GM23338 (cell line): ENCODE measurements around the gene ACBD7. TPM values are rescaled to one million over a fixed set of nuclear protein-coding genes. Genes with fewer than 3 reads are reported as not detected.

Source experiments
- ATAC-seq: fragments of 200-7000 bp; cut with Tn5 transposase; 3 replicates; pipeline ENCODE4 v1.9.1; 2020
- DNase-seq: peaks from one replicate; pipeline ENCODE4 v3.0.0-alpha.2; 2015; ENCODE audit warnings: low spot score
- H2AFZ ChIP-seq: fragments of 200-600 bp; sonication (generic); 2 replicates; pipeline ENCODE4 v1.8.0; 2016; ENCODE audit warnings: antibody characterized with exemption, mild to moderate bottlenecking, moderate library complexity
- H3F3A ChIP-seq: fragments of 200-600 bp; sonication (generic); replicated peaks from 2 replicates; pipeline ENCODE4 v1.8.0; 2017; ENCODE audit warnings: antibody characterized with exemption, mixed run types, low read depth
- H3K27ac ChIP-seq: fragments of 200-600 bp; sonication (generic); 2 replicates; pipeline ENCODE4 v1.6.1; 2016; ENCODE audit warnings: low read depth
- H3K27me3 ChIP-seq: fragments of 200-600 bp; sonication (generic); 2 replicates; pipeline ENCODE4 v1.8.0; 2016; ENCODE audit warnings: mild to moderate bottlenecking, mixed run types, moderate library complexity; ENCODE audit not compliant: insufficient read depth
- H3K36me3 ChIP-seq: fragments of 200-600 bp; sonication (generic); 2 replicates; pipeline ENCODE4 v1.8.0; 2016; ENCODE audit warnings: mild to moderate bottlenecking; ENCODE audit not compliant: insufficient read depth
- H3K4me1 ChIP-seq: fragments of 200-600 bp; sonication (generic); 2 replicates; pipeline ENCODE4 v1.8.0; 2016; ENCODE audit warnings: mild to moderate bottlenecking, moderate library complexity; ENCODE audit not compliant: insufficient read depth
- H3K4me2 ChIP-seq: fragments of 200-600 bp; sonication (generic); 2 replicates; pipeline ENCODE4 v1.7.1; 2017; ENCODE audit warnings: mixed run types
- H3K4me3 ChIP-seq: fragments of 200-600 bp; sonication (generic); 2 replicates; pipeline ENCODE4 v1.6.1; 2016; ENCODE audit warnings: mixed run types
- H3K79me2 ChIP-seq: fragments of 200-600 bp; sonication (generic); replicated peaks from 2 replicates; pipeline ENCODE4 v1.8.0; 2017; ENCODE audit warnings: mild to moderate bottlenecking; ENCODE audit not compliant: insufficient read depth
- H3K9me2 ChIP-seq: fragments of 200-600 bp; sonication (generic); 2 replicates; pipeline ENCODE4 v1.8.0; 2017; ENCODE audit not compliant: insufficient read depth
- H4K20me1 ChIP-seq: fragments of 200-600 bp; sonication (generic); replicated peaks from 2 replicates; pipeline ENCODE4 v1.8.0; 2017; ENCODE audit warnings: mild to moderate bottlenecking; ENCODE audit not compliant: insufficient read depth
- H3K27ac Mint-ChIP-seq: 2 replicates; pipeline ENCODE4 v1.8.0; 2020; ENCODE audit warnings: inconsistent platforms, mild to moderate bottlenecking, moderate library complexity, mixed read lengths
- H3K27me3 Mint-ChIP-seq: 3 replicates; pipeline ENCODE4 v1.8.0; 2022; ENCODE audit warnings: low read depth, mild to moderate bottlenecking, moderate library complexity, mixed read lengths, inconsistent platforms; ENCODE audit not compliant: insufficient read depth, poor library complexity
- H3K36me3 Mint-ChIP-seq: 3 replicates; pipeline ENCODE4 v1.8.0; 2021; ENCODE audit warnings: low read depth, mild to moderate bottlenecking, inconsistent platforms, moderate library complexity, mixed read lengths
- H3K4me1 Mint-ChIP-seq: 3 replicates; pipeline ENCODE4 v1.8.0; 2020; ENCODE audit warnings: mild to moderate bottlenecking, inconsistent platforms, mixed read lengths
- H3K4me3 Mint-ChIP-seq: 3 replicates; pipeline ENCODE4 v1.8.0; 2021; ENCODE audit warnings: moderate library complexity, mild to moderate bottlenecking, inconsistent platforms, mixed read lengths
- H3K9me3 Mint-ChIP-seq: 3 replicates; pipeline ENCODE4 v1.8.0; 2020; ENCODE audit warnings: moderate library complexity, mild to moderate bottlenecking, inconsistent platforms, mixed read lengths
- CREB1 ChIP-seq: fragments of 250-450 bp; sonication (Bioruptor Pico); IDR thresholded peaks from 2 replicates; pipeline ENCODE4 v1.5.0; 2020; ENCODE audit warnings: low read depth, mild to moderate bottlenecking, moderate library complexity
- EZH2phosphoT487 ChIP-seq: fragments of 200-600 bp; sonication (generic); IDR thresholded peaks from one replicate; pipeline ENCODE4 v1.8.1; 2018; ENCODE audit warnings: antibody characterized with exemption; ENCODE audit not compliant: unreplicated experiment
- ZNF462 ChIP-seq: fragments of 250-450 bp; sonication (Bioruptor Pico); IDR thresholded peaks from 2 replicates; pipeline ENCODE4 v1.5.0; 2020; ENCODE audit warnings: mild to moderate bottlenecking, moderate library complexity
- polyA plus RNA-seq: library from polyadenylated mRNA; unstranded; fragments of >200 nt; fragmentation: Nextera tagmentation; extraction: Ambion mirVana; gene quantifications from 2 replicates; pipeline ENCODE4 v1.2.1, GENCODE V29; 2016
- total RNA-seq: library from RNA; depleted of rRNA; stranded (reverse); fragments of >200 nt; shearing (Covaris generic); gene quantifications from 2 replicates; pipeline ENCODE4 v1.2.3, GENCODE V29; 2014

Gene ACBD7
- total and polyA plus RNA-seq, 2 experiments from 2014 or later = 2.8 to 14.7 TPM

DNA sequence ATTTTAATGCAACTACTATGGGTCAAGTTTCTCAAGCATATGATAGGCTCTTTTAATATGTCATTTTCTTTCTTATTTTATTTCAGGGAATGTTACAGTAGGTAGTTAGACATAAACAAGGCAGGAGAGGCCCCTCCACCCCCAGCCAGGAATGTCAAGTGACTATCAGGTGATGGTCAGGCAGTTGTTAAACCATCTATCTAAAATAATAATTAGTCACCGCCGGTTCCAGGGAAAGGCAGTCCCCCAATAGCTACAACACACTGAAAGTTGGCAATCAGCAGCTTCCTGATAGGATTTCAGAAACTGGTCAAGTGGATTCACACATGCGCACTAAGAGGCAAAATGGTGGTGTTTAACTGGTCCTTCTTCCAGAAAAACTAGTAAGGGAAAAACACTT, 35.5 kb downstream of the ACBD7 start (continued):
- TF ChIP-seq ZNF462 (CRISPR knock-in tag) = no peak

- no peaks in the 10 kb centered on the region for H3F3A ChIP-seq
- ATAC-seq (no peak), DNase-seq (no peak)
- no peaks in the 10 kb centered on the region for H3K9me2 ChIP-seq
- Mint-ChIP-seq H3K4me3 (no peak overlapping the region), H3K27ac (no peak overlapping the region), H3K36me3 (no peaks in the 10 kb centered on the region), H3K4me1 (no peaks in the 10 kb centered on the region), H3K27me3 (peaks cover 2% of the 10 kb centered on the region), H3K9me3 (no peaks in the 10 kb centered on the region)
- H3K36me3 ChIP-seq = no peaks in the 10 kb centered on the region
- H3K27ac ChIP-seq = no peak overlapping the region
- no peaks in the 10 kb centered on the region for H4K20me1 ChIP-seq
- H3K4me1 ChIP-seq = no peaks in the 10 kb centered on the region
- H3K79me2 ChIP-seq = no peaks in the 10 kb centered on the region
- no peak overlapping the region for H2AFZ ChIP-seq
- H3K4me3 ChIP-seq = no peak overlapping the region
- no peaks in the 10 kb centered on the region for H3K27me3 ChIP-seq
- no peak overlapping the region for H3K4me2 ChIP-seq
- TF ChIP-seq ZNF462 (CRISPR knock-in tag) = no peak
- no peak for TF ChIP-seq CREB1 (CRISPR knock-in tag)
- no peak for TF ChIP-seq EZH2phosphoT487
These were observed 36.5 kb downstream of the ACBD7 start for GRCh38 chr10:15052121-15052520.
